WTC11 (cell line): ENCODE measurements around the gene NEDD9. TPM values are rescaled to one million over a fixed set of nuclear protein-coding genes. Genes with fewer than 3 reads are reported as not detected.

Experiments
- ATAC-seq: fragments of 200-7000 bp; cut with Tn5 transposase; 2 replicates; pipeline ENCODE4 v1.10.0; 2021; ENCODE audit warnings: mild to moderate bottlenecking, moderate library complexity
- CTCF ChIA-PET: fragments of 300-600 bp; sonication (Branson Sonifier 250); formaldehyde crosslinking; loops from one replicate; lab custom pipeline; 2021; ENCODE audit warnings: antibody characterized with exemption; lab: Charles Lee
- POLR2A ChIA-PET: fragments of 350-600 bp; sonication (Branson Sonifier 250); formaldehyde crosslinking; loops from one replicate; lab custom pipeline; 2021; ENCODE audit warnings: antibody characterized with exemption; lab: Charles Lee
- DNase-seq: peaks from one replicate; pipeline ENCODE4 v3.0.0; 2021; ENCODE audit warnings: low spot score
- H3K27ac Mint-ChIP-seq: 2 replicates; pipeline ENCODE4 v1.8.0; 2021; ENCODE audit warnings: mixed read lengths
- H3K27me3 Mint-ChIP-seq: 2 replicates; pipeline ENCODE4 v1.8.0; 2021; ENCODE audit warnings: low read depth, mild to moderate bottlenecking, moderate library complexity, mixed read lengths
- H3K36me3 Mint-ChIP-seq: 2 replicates; pipeline ENCODE4 v1.8.0; 2021; ENCODE audit warnings: mixed read lengths
- H3K4me1 Mint-ChIP-seq: 2 replicates; pipeline ENCODE4 v1.8.0; 2022; ENCODE audit warnings: mixed read lengths
- H3K4me3 Mint-ChIP-seq: 2 replicates; pipeline ENCODE4 v1.8.0; 2021; ENCODE audit warnings: mild to moderate bottlenecking, moderate library complexity, mixed read lengths
- H3K9me3 Mint-ChIP-seq: 2 replicates; pipeline ENCODE4 v1.8.0; 2021; ENCODE audit warnings: mixed read lengths
- AFF4 ChIP-seq: sonication (generic); formaldehyde crosslinking; IDR thresholded peaks from 2 replicates; pipeline ENCODE4 v1.8.1; 2023; ENCODE audit warnings: mild to moderate bottlenecking, missing genetic modification reagents, borderline replicate concordance
- ATF1 ChIP-seq: sonication (generic); formaldehyde crosslinking; IDR thresholded peaks from 2 replicates; pipeline ENCODE4 v1.8.1; 2023; ENCODE audit warnings: mild to moderate bottlenecking, moderate library complexity, missing genetic modification reagents
- ATF3 ChIP-seq: sonication (generic); formaldehyde crosslinking; conservative IDR thresholded peaks from 2 replicates; pipeline ENCODE4 v1.8.1; 2022; ENCODE audit warnings: mild to moderate bottlenecking, missing genetic modification reagents
- CREB1 ChIP-seq: sonication (generic); formaldehyde crosslinking; IDR thresholded peaks from 2 replicates; pipeline ENCODE4 v1.8.0; 2023; ENCODE audit warnings: mild to moderate bottlenecking, missing genetic modification reagents
- E2F4 ChIP-seq: sonication (generic); formaldehyde crosslinking; IDR thresholded peaks from 2 replicates; pipeline ENCODE4 v1.8.1; 2022; ENCODE audit warnings: low read depth, mild to moderate bottlenecking, moderate library complexity, missing genetic modification reagents, borderline replicate concordance
- KAT7 ChIP-seq: sonication (generic); formaldehyde crosslinking; IDR thresholded peaks from 2 replicates; pipeline ENCODE4 v1.8.1; 2023; ENCODE audit warnings: missing genetic modification reagents, mild to moderate bottlenecking, borderline replicate concordance
- OVOL2 ChIP-seq: fragments of 250-450 bp; sonication (Bioruptor Pico); IDR thresholded peaks from 2 replicates; pipeline ENCODE4 v1.9.0; 2021; ENCODE audit warnings: mild to moderate bottlenecking, borderline replicate concordance
- PRDM15 ChIP-seq: sonication (generic); formaldehyde crosslinking; IDR thresholded peaks from 2 replicates; pipeline ENCODE4 v1.8.0; 2022; ENCODE audit warnings: missing genetic modification reagents
- PREB ChIP-seq: sonication (generic); formaldehyde crosslinking; IDR thresholded peaks from 2 replicates; pipeline ENCODE4 v1.8.1; 2022; ENCODE audit warnings: mild to moderate bottlenecking, missing genetic modification reagents, moderate library complexity, borderline replicate concordance
- STAT6 ChIP-seq: sonication (generic); formaldehyde crosslinking; conservative IDR thresholded peaks from 2 replicates; pipeline ENCODE4 v1.8.1; 2023; ENCODE audit warnings: mild to moderate bottlenecking, low read depth, missing genetic modification reagents, moderate library complexity
- TP53 ChIP-seq: sonication (generic); formaldehyde crosslinking; IDR thresholded peaks from 2 replicates; pipeline ENCODE4 v1.8.1; 2023; ENCODE audit warnings: mild to moderate bottlenecking, missing genetic modification reagents
- ZBTB21 ChIP-seq: sonication (generic); formaldehyde crosslinking; IDR thresholded peaks from 2 replicates; pipeline ENCODE4 v1.8.1; 2023; ENCODE audit warnings: mild to moderate bottlenecking, missing genetic modification reagents, borderline replicate concordance
- ZMAT4 ChIP-seq: fragments of 250-450 bp; sonication (Bioruptor Pico); IDR thresholded peaks from 2 replicates; pipeline ENCODE4 v1.9.0; 2021; ENCODE audit warnings: mild to moderate bottlenecking
- ZNF121 ChIP-seq: sonication (generic); formaldehyde crosslinking; IDR thresholded peaks from 2 replicates; pipeline ENCODE4 v1.8.0; 2023; ENCODE audit warnings: missing genetic modification reagents
- ZNF138 ChIP-seq: sonication (generic); formaldehyde crosslinking; conservative IDR thresholded peaks from 2 replicates; pipeline ENCODE4 v1.8.1; 2022; ENCODE audit warnings: mild to moderate bottlenecking, moderate library complexity, missing genetic modification reagents
- ZNF263 ChIP-seq: sonication (generic); formaldehyde crosslinking; IDR thresholded peaks from 2 replicates; pipeline ENCODE4 v1.8.1; 2022; ENCODE audit warnings: low read depth, mild to moderate bottlenecking, moderate library complexity, missing genetic modification reagents
- ZNF281 ChIP-seq: sonication (generic); formaldehyde crosslinking; IDR thresholded peaks from 2 replicates; pipeline ENCODE4 v1.8.0; 2023; ENCODE audit warnings: mild to moderate bottlenecking, missing genetic modification reagents
- ZSCAN18 ChIP-seq: fragments of 250-450 bp; sonication (Bioruptor Pico); IDR thresholded peaks from 2 replicates; pipeline ENCODE4 v2.1.2; 2022; ENCODE audit warnings: mild to moderate bottlenecking, moderate library complexity
- total RNA-seq: library from RNA; stranded (reverse); gene quantifications from 3 replicates; pipeline ENCODE4 v1.2.3, GENCODE V29; 2021

Gene NEDD9
- total RNA-seq, 1 experiment from 2014 or later, result 9.8 TPM

- Mint-ChIP-seq H3K27me3 (peaks cover 7% of the 10 kb centered on the region), H3K9me3 (0 out of 2 replicates have a peak, but pooled peaks cover 7% of the 10 kb centered on the region), H3K4me1 (peaks cover 13% of the 10 kb centered on the region), H3K27ac (no peak overlapping the region), H3K4me3 (no peak overlapping the region), H3K36me3 (no peaks in the 10 kb centered on the region)
- CTCF ChIA-PET, result no interaction called here
- POLR2A ChIA-PET, result no interaction called here
- ATAC-seq (no peak), DNase-seq (no peak)
- TF ChIP-seq PRDM15 (CRISPR knock-in tag) (no peak), OVOL2 (CRISPR knock-in tag) (no peak), ZNF121 (CRISPR knock-in tag) (no peak), ATF1 (CRISPR knock-in tag) (no peak), E2F4 (CRISPR knock-in tag) (no peak), ZNF263 (no peak), ZNF138 (CRISPR knock-in tag) (no peak), ZSCAN18 (CRISPR knock-in tag) (no peak), STAT6 (CRISPR knock-in tag) (no peak), CREB1 (CRISPR knock-in tag) (no peak), ZMAT4 (CRISPR knock-in tag) (no peak), ZNF281 (CRISPR knock-in tag) (no peak), TP53 (CRISPR knock-in tag) (no peak), ZBTB21 (CRISPR knock-in tag) (no peak), PREB (CRISPR knock-in tag) (no peak), AFF4 (CRISPR knock-in tag) (no peak), ATF3 (CRISPR knock-in tag) (no peak), KAT7 (CRISPR knock-in tag) (no peak)
These were observed 34.5 kb upstream of the NEDD9 start for GRCh38 chr6:11266926-11267325.
